DOHH2 (cell line): ENCODE results near the gene EIF2B4.
A peak's percentile ranks its signal among the peaks of the same experiment; 100 is the strongest.

Source experiments
- H3F3A ChIP-seq: fragments of 200-600 bp; sonication (generic), shearing (Covaris generic); 2 replicates; pipeline ENCODE4 v1.6.0; 2016; ENCODE audit warnings: antibody characterized with exemption, mild to moderate bottlenecking; ENCODE audit not compliant: control insufficient read depth, insufficient read depth
- H3K27ac ChIP-seq: fragments of 200-600 bp; sonication (generic); 2 replicates; pipeline ENCODE4 v1.5.1; 2014; ENCODE audit warnings: low read depth, mild to moderate bottlenecking, low read length, moderate library complexity
- H3K27me3 ChIP-seq: fragments of 200-600 bp; sonication (generic); 2 replicates; pipeline ENCODE4 v1.6.1; 2014; ENCODE audit warnings: mild to moderate bottlenecking, low read length, mixed read lengths; ENCODE audit not compliant: control insufficient read depth
- H3K36me3 ChIP-seq: fragments of 200-600 bp; sonication (generic); 2 replicates; pipeline ENCODE4 v1.6.1; 2014; ENCODE audit warnings: mild to moderate bottlenecking, low read length, moderate library complexity, mixed read lengths; ENCODE audit not compliant: control insufficient read depth
- H3K4me1 ChIP-seq: fragments of 200-600 bp; sonication (generic); 2 replicates; pipeline ENCODE4 v1.6.1; 2014; ENCODE audit warnings: mild to moderate bottlenecking, low read length, mixed read lengths; ENCODE audit not compliant: control insufficient read depth
- H3K4me2 ChIP-seq: fragments of 200-600 bp; sonication (generic); 2 replicates; pipeline ENCODE4 v1.6.0; 2014; ENCODE audit warnings: mild to moderate bottlenecking, low read length, moderate library complexity
- H3K4me3 ChIP-seq: fragments of 200-600 bp; sonication (generic); 2 replicates; pipeline ENCODE4 v1.5.1; 2014; ENCODE audit warnings: mild to moderate bottlenecking, low read length, mixed read lengths
- H3K79me2 ChIP-seq: fragments of 200-600 bp; sonication (generic); 2 replicates; pipeline ENCODE4 v1.6.1; 2014; ENCODE audit warnings: mild to moderate bottlenecking, low read length, mixed read lengths; ENCODE audit not compliant: control insufficient read depth
- H3K9me2 ChIP-seq: fragments of 200-600 bp; sonication (generic); replicated peaks from 2 replicates; pipeline ENCODE4 v1.6.1; 2014; ENCODE audit warnings: mild to moderate bottlenecking, low read length, mixed read lengths; ENCODE audit not compliant: control insufficient read depth
- H3K9me3 ChIP-seq: fragments of 200-600 bp; sonication (generic); 2 replicates; pipeline ENCODE4 v1.6.1; 2014; ENCODE audit warnings: antibody characterized with exemption, low read length, mixed read lengths; ENCODE audit not compliant: control insufficient read depth, insufficient read depth
- H4K20me1 ChIP-seq: fragments of 200-600 bp; sonication (generic); 2 replicates; pipeline ENCODE4 v1.6.0; 2014; ENCODE audit warnings: low read depth, mild to moderate bottlenecking, antibody characterized with exemption, low read length, moderate library complexity; ENCODE audit not compliant: control insufficient read depth, insufficient read depth
- EZH2phosphoT487 ChIP-seq: fragments of 200-600 bp; sonication (generic); IDR thresholded peaks from 2 replicates; pipeline ENCODE4 v1.6.1; 2017; ENCODE audit warnings: borderline replicate concordance, mild to moderate bottlenecking, antibody characterized with exemption, low read length, moderate library complexity, mixed read lengths
- TF ChIP-seq, protein P1 (sequence below): fragments of 200-600 bp; sonication (generic); IDR thresholded peaks from one replicate; pipeline ENCODE4 v1.5.1; 2014; ENCODE audit warnings: antibody characterized with exemption, mild to moderate bottlenecking, low read depth, low read length; ENCODE audit not compliant: poor library complexity, severe bottlenecking

EIF2B4 gene

DNA sequence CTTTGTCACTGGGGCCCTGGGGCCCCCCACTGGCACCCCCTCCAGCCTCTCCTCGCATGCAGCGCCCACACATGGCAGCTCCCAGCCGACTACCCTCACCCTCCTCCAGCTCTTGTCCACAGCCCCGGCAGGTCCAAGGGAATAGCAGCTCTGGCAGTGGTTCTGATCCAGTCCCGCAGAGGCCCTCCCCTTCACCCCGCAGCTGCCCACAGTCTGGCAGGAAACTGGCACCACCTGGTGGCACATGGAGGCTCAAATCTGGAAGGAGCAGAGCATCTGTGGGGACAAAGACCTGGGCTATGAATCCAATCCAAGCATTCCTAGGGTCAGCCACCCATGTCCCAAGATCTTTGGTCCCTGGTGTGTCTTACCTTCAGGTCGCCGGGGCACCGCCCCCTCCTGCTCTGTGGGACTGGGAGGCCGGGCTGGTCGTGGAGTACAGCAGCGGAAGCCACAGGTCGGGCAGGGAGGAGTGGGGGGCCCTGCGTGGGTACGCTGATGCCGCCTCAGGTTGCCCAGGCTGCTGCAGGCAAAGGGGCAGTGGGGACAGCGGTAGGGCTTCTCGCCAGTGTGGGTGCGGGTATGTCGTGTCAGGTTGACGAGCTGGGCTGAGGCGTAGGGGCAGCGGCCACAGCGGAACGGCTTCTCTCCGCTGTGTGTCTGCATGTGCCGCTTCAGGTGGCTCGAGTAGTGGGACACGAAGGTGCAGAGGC, 8.1 kb upstream of the EIF2B4 start:
- peaks cover 23% of the 10 kb centered on the region for H3K4me1 ChIP-seq
- no peak overlapping the region for H3K4me3 ChIP-seq
- peaks cover 86% of the 10 kb centered on the region for H3K36me3 ChIP-seq
- H3K9me3 ChIP-seq, result no peaks in the 10 kb centered on the region
- H3K4me2 ChIP-seq, result no peak overlapping the region
- TF ChIP-seq, protein P1, sequence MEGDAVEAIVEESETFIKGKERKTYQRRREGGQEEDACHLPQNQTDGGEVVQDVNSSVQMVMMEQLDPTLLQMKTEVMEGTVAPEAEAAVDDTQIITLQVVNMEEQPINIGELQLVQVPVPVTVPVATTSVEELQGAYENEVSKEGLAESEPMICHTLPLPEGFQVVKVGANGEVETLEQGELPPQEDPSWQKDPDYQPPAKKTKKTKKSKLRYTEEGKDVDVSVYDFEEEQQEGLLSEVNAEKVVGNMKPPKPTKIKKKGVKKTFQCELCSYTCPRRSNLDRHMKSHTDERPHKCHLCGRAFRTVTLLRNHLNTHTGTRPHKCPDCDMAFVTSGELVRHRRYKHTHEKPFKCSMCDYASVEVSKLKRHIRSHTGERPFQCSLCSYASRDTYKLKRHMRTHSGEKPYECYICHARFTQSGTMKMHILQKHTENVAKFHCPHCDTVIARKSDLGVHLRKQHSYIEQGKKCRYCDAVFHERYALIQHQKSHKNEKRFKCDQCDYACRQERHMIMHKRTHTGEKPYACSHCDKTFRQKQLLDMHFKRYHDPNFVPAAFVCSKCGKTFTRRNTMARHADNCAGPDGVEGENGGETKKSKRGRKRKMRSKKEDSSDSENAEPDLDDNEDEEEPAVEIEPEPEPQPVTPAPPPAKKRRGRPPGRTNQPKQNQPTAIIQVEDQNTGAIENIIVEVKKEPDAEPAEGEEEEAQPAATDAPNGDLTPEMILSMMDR, result peak; percentile 33
- TF ChIP-seq EZH2phosphoT487, result no peak
- no peaks in the 10 kb centered on the region for H3K9me2 ChIP-seq
- no peaks in the 10 kb centered on the region for H4K20me1 ChIP-seq
- H3F3A ChIP-seq, result peaks cover 26% of the 10 kb centered on the region
- H3K27ac ChIP-seq, result no peak overlapping the region
- H3K27me3 ChIP-seq, result no peaks in the 10 kb centered on the region
- H3K79me2 ChIP-seq, result peaks cover 16% of the 10 kb centered on the region

DNA sequence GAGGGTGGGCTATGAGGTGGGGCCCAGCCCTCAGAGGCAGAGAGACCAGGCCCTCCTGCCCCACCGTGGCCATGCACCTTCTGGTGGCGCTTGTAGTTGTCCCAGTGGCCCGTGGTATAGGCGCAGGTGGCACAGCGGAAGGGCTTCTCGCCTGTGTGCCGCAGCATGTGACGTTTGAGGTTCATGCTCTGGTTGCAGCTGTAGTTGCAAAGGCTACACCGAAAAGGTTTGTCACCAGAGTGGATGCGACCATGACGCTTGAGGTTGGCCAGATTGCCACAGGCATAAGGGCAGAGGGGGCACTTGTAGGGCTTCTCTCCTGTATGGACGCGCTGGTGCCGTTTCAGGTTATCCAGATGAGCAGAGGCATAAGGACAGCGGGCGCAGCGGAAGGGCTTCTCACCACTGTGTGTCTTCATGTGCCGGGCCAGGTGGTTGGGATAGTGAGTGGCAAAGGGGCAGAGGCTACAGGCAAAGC, 7.5 kb upstream of the EIF2B4 start:
- Histone ChIP-seq H3K9me2 (no peaks in the 10 kb centered on the region), H3K36me3 (peaks cover 89% of the 10 kb centered on the region), H4K20me1 (no peaks in the 10 kb centered on the region), H3F3A (peaks cover 23% of the 10 kb centered on the region), H3K27ac (no peak overlapping the region), H3K4me1 (peaks cover 28% of the 10 kb centered on the region), H3K27me3 (no peaks in the 10 kb centered on the region), H3K4me3 (no peak overlapping the region), H3K4me2 (no peak overlapping the region), H3K79me2 (peaks cover 22% of the 10 kb centered on the region), H3K9me3 (no peaks in the 10 kb centered on the region)
- TF ChIP-seq, protein P1, result no peak
- TF ChIP-seq EZH2phosphoT487, result no peak

DNA sequence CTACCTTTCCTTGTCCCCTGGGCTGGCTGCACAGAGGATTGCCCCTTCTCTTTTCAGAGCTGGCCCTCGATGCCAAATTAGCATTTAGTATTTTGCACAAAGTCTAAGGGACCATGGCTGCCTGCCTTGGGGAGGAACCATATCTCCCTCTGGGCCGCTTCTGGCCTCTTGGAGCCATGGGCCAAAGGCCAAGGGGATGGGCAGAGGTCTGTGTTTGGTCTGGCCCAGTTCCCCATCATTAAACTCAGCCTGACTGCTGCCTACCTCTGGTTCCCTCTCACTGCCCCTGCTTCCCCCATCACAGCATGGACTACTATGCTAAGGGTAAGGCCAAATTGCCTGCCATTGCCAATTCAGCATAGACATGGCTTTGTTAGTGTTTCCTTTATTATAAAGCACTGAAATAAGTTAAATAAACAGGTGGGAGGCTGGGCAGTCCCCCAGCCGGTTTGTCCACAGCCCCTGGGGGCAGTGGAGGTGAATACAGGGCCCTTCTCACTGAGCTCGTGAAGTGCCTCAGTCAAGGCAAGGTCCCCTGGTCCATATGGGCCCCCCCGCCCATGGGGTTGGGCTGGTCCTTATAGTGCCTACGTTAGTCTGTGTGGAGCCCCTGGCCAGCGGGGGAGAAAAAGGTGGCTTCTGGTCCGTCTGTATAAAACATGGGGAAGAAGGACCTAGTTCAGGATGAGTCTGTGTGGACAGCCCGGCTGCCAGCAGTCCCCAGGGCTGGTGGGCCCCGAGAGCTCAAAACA, 6.9 kb upstream of the EIF2B4 start:
- H3K79me2 ChIP-seq, result peaks cover 28% of the 10 kb centered on the region
- TF ChIP-seq EZH2phosphoT487, result no peak
- TF ChIP-seq, protein P1, result no peak
- no peaks in the 10 kb centered on the region for H3K9me3 ChIP-seq
- peaks cover 17% of the 10 kb centered on the region for H3F3A ChIP-seq
- H4K20me1 ChIP-seq, result no peaks in the 10 kb centered on the region
- H3K9me2 ChIP-seq, result no peaks in the 10 kb centered on the region
- H3K4me2 ChIP-seq, result no peak overlapping the region
- no peak overlapping the region for H3K4me3 ChIP-seq
- H3K27ac ChIP-seq, result no peak overlapping the region
- peaks cover 34% of the 10 kb centered on the region for H3K4me1 ChIP-seq
- H3K27me3 ChIP-seq, result no peaks in the 10 kb centered on the region
- peaks cover 90% of the 10 kb centered on the region for H3K36me3 ChIP-seq
